Measurements from ENCODE around the gene SPATS1. TPM values are rescaled to one million over a fixed set of nuclear protein-coding genes. Genes with fewer than 3 reads are reported as not detected.

Gene SPATS1, protein sequence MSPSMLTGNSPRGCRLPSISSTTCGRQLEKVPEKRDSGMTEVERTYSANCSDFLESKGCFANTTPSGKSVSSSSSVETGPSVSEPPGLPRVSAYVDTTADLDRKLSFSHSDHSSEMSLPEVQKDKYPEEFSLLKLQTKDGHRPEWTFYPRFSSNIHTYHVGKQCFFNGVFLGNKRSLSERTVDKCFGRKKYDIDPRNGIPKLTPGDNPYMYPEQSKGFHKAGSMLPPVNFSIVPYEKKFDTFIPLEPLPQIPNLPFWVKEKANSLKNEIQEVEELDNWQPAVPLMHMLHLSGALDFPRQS
- not detected in 2 replicates for total RNA-seq (2014; rRNA removed; shearing (Covaris generic))

DNA sequence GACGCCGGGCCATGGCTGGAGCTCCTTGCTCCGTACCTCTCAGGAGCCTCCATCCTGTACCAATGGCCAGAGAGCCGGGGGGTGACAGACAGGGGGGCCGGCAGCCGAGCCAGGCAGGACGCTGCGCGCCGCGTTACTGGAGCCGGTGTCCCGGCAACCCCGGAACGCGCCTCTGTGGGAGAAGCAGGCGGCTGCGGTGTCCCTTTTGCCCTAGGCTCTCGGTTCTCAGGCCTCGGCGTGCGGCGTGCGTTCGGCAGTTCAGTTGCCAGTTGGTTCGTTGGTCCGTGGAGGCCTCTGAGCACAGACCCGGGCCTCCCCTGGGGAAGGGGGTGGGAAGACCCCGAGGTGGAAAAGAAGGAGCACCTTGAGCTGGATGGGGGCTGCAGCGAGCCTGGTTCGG is at the start of gene SPATS1:
Gene SPATS1 (plus strand): TSS at position 162 of the 400 bp plus-strand sequence. CDS start 446 bp downstream, outside the sequence.
- no peak for DNase-seq (ENCODE audit: low spot score)

DNA sequence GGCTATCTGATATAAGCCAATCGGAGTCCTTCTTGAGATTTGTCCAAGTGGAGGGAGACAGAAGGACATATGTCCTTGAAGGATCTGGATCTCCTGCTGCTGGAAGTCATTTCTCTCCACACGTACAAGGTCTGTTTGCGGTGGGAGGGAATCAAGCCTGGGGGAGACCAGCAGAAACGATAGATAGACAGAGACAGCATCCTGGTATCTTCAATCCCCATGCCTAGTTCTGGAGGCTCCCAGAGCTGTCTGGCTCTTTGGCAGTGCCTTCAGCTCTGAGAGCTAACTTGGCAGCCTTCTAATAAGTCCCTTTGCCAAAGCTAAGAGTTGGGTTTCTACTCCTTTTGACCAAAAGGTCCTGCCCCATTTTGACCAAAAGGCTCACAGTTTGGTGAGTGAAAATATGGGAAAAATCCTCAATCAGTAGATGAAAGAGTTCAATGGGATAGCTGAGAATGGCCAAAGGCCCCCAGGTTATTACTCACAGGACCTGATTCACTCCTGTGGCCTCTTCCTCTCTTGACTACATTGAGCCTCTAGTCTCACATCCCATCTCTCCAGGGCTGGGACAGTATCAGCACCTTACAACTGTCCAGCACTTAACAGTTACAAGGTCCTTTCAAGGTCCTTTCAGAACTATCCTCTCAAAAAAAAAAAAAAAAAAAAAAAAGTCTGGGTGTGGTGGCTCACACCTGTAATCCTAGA is 49.6 kb upstream of the SPATS1 start:
- DNase-seq (ENCODE audit: low spot score) = no peak

GRCh38 chr6:44294832-44295791 is 47.3 kb upstream of the SPATS1 start:
- DNase-seq (ENCODE audit: low spot score) = no peak

DNA sequence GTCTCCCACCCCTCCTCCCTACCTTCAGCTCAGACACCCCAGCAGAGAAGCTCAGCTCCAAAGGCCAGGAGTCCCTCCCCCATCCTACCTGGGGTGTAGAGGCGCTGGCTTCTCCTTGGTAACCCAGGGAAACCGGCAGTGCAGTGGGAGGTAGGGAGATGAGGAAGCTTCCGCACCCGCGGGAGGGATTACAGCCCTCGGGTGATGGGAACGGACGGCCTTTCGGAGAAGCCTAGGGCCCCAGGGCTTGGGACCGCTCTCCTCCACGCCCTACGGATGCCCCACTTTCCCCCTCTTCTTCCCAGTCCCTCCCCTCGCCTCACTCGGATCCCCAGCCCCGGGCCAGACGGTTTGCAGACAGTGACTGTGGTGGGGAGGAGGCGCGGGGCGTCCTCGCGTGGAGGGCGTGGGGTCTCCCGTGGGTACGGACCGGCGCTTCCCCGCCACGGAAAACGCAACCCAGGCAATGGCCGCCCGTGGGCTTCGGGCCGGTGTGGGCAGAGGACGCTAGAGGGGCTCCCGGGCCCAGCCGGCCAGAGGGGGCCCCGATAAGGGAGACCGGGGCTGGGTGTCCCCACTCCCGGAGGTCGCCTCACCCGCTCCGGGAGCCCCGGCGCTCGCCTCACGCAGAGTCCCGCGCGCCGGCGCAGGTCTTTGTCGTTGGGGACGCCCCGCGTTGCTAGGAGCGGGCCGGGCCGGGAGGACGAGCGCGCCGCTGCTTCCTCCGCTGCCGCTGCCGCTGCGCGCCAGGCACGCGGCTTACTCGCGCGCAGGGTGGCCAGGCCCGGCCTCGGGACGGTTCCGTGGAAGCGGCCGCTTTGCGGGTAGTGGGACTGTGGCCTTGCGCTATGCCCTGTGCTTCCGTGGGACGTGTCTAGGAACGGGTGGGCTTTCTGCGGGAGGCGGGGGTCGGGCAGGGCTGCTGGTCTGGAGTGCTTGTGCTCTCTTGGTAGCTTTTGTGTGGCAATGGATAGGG is 45.1 kb upstream of the SPATS1 start:
- DNase-seq (ENCODE audit: low spot score) = no peak

DNA sequence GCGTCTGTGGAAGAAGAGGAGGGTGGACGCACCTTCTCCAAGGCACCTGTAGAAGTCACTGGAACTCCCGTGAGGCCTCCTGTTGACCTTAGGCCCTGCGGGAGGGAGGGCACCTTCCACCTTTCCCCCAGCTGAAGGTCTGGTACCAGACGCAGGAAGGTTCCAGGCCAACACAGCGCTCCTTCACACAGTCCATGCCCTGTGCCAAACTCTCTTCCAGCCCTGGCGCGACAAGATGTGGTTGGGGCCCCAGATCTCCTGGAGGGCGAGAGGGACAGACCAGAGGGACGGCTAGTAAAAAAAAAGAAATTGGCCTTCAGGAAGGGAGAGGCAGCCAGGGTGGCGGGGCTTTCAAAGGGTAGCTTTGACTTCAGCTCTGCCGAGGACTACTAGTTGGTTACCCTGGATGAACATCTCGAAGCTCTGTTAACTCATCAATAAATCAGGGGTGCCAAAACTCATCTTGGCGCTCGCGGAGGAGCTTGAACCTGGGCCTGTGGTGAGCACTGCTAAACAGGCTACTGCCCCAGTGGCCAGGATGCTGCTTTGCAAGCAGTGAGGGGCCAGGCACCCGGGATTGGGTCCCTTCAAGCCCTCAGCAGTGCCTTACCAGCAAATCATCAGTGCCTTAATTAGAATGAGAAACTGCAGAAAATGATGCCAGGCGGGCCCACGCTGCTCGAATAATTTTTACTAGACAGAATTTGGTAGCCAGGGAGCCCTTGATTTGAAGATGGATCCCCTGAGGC is 44.2 kb upstream of the SPATS1 start:
- DNase-seq (ENCODE audit: low spot score) = no peak

DNA sequence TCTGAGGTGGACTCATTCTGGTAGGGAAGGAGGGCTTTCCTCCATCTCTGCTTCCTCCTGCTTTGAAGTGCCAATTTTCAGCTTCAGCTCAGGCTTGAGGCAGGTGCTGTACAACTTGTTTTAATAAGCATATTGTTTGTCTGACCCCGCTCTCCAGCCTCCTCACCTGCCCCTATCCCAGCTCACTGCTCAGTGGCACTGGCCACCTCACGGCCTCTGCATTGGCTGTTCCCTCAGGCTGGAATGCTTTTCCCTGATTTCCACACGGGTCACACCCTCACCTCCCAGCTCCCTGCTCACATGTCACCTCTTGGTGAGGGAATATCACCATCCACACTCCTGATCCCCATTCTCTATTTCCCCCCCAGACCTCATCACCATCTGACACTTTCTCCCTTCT is 43.6 kb upstream of the SPATS1 start:
- DNase-seq (ENCODE audit: low spot score) = no peak

GRCh38 chr6:44300292-44300823 is 42.1 kb upstream of the SPATS1 start:
- DNase-seq (ENCODE audit: low spot score) = no peak

DNA sequence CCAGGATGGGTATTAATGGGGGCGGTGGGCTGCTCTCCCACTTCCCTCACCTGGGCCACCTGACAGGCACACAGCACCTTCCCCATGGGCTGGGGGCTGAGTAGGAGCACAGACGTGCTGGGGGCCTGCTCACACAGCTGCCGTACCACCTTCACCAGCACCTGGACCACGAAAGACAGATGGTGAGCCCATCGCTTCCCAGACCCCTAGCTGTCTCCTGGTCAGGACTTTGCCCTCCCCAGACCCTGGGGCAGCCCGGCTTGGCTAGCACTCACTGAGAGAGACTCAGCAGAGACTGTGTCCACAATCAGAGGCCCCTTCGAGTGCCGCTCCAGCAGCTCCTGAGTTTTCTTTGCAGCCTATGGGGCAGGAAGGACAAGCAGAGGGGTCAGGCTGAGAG is 41.3 kb upstream of the SPATS1 start:
- DNase-seq (ENCODE audit: low spot score) = no peak

DNA sequence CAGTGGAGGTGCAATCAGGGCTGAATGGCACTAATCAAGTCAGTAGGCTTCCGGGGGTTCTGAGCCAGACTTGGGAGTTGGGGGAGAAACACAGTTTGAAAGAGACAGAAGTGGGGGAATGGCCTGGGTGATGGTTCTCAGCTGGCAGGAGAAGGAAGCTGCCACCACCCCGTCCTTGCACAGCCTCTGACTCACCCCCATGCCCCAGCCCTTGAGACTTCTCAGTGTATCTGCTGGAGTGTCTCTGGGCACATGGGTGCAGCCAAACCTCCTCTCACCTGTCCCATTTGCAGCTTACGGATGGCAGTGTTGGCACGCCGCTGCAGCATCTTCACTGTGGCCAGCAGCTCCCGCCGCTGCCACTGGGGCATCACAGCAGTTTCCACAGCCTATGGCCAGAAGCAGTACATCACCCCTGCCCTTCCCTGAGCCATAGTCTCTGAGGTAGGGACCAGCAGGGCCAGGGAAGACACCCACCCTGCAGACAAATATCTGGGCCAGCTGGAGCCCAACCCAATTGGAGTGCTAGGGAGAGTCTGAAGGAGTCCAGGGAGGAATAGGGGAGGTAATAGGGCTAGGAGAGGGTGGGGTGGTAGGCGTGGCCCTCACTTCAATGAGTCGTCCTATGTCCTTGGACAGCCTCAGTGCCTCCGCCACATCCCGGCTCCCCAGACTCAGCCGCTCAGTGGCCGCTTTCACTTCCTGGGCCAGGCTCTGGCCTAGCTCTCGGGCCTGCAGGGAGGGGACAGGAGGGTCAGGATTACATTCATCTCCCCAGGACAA is 40.5 kb upstream of the SPATS1 start:
- DNase-seq (ENCODE audit: low spot score) = no peak

GRCh38 chr6:44302856-44303255 is 39.6 kb upstream of the SPATS1 start:
- no peak for DNase-seq (ENCODE audit: low spot score)

- no peak for DNase-seq (ENCODE audit: low spot score)
Measured at GRCh38 chr6:44303842-44304241, 38.6 kb upstream of the SPATS1 start.

GRCh38 chr6:44304282-44305199 is 37.9 kb upstream of the SPATS1 start:
- peak; percentile 57 for DNase-seq (ENCODE audit: low spot score)

DNA sequence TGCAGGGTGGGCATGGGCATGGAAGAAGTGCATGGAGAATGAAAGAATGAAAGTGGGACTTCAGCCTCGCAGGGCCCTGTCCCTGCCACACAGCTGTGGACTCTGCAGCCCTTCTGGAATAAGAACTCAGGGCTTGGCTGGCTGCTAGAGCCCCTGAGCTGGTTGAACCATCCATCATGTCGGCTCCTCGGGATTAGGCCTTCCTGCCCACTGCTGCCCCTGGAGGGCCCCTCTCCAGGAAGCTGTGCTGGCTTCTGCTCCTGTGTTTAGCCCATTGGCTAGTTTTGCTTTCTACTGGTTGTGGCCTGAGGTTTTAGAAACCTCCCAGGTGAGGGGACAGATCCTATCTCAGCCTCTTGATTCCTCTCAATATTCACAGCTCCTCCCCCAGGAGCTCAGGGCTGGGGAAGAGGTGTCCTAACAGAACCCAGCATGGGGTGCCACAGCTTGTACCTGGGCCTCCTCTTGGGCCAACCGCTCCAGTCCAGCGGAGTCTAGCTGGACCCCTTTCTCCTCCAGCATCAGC is 37.2 kb upstream of the SPATS1 start:
- DNase-seq (ENCODE audit: low spot score) = no peak

GRCh38 chr6:44306710-44307109 is 35.7 kb upstream of the SPATS1 start:
- DNase-seq (ENCODE audit: low spot score) = no peak

DNA sequence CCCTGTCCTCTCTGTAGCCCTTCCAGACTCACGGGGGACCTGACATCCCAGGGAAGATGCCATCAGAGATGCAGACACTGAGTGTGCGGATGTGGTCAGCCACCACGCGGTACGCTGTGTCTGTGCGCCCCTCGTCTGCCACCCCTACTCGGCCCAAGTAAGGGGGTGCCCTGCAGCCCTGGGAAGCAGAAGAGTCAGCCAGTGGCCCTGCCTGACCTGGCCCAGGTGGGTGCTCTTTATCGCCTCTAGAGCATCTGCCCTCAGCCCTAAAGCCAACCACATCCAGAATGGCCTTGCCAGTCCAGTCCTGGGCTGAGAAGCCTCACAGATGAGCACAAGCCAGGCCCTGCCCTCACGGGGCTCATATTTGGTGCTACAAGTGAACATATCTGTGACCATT is 35.2 kb upstream of the SPATS1 start:
- DNase-seq (ENCODE audit: low spot score) = no peak

DNA sequence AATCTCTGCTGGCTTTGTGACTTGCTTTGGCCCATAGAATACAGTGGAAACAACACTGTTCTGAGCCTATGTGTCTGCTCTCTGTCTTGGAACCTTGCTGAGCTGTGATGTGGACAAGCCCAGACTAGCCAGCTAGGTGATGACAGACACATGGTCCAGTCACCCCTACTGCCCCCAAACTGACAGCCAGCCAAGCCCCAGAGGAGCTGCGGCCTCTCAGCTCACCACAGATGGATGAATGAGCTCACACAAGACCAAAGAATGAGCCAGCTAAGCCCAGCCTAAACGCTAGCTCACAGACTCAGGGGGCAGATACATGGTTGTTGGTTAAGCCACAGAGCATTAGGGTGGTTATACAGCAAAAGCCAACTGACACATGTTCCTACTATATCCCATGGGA is 33.4 kb upstream of the SPATS1 start:
- DNase-seq (ENCODE audit: low spot score) = no peak

DNA sequence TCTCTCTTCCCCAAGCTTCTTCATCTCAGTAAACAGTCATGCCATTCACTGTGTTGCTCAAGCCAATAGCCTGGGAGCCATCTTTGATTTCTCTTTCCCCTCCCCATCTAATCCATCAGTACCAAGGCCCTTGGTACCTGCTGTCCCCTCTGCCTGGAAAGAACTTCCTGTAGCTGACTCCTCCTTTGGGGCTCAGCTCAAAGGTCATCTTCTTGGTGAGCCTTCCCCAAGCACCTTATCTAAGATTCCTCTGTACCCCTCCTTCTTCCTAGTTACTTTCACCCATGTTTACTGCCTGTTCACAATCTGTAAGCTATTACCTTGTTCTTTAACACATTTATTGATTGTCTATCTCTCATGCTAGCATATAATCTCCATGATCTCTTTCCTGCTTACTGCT is 32.8 kb upstream of the SPATS1 start:
- DNase-seq (ENCODE audit: low spot score) = no peak

DNA sequence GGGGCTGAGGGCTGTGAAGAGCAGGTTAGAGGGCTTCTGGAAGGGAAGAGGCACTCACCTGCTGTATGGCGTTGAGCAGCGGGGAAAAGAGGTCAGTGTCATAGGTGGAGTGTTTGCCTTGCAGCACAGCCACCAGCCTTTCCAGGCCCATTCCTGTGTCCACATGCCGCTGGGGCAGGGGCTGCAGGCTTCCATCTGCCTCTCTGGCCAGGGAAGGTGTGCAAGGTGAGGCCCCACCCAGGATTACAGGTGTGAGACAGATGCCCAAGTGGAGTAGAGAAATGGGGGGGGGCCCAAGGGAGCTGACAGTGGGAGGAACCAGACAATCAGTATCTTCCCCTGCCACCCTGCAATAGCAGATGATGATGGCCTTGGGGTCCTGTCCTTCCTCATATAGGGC is 32.2 kb upstream of the SPATS1 start:
- no peak for DNase-seq (ENCODE audit: low spot score)
